Stimulated activated CD4-positive, alpha-beta T cell treated with anti-CD3 and anti-CD28 coated beads, Interleukin-4, amount 100 ng/mL, for 4 hours (primary cell): ENCODE data around the gene SPRR2G.
"Not testable (repeated sequence)": the region's sequence is repeated elsewhere in the genome, so short reads cannot be mapped to it uniquely, and the experiment has no call there.

Experiments
- DNase-seq, 2 experiments: peaks; one replicate each; pipeline ENCODE4 v3.0.0-alpha.2; 2020

SPRR2G gene

GRCh38 chr1:153112454-153112853, 38.2 kb downstream of the SPRR2G start:
- DNase-seq: not testable (repeated sequence)

- DNase-seq: no peak
Measured at GRCh38 chr1:153100245-153100644, 50.4 kb downstream of the SPRR2G start.
